Activated CD4-positive, CD25-positive, alpha-beta regulatory T cell (primary cell): ENCODE measurements around the gene DES.
A peak's percentile ranks its signal among the peaks of the same experiment; 100 is the strongest.
"Not testable (repeated sequence)": the region's sequence is repeated elsewhere in the genome, so short reads cannot be mapped to it uniquely, and the experiment has no call there.

Experiments used
- DNase-seq, 4 experiments: peaks; one replicate each; lab custom pipeline; 2025; lab: John Stamatoyannopoulos, UW

DES gene

DNA sequence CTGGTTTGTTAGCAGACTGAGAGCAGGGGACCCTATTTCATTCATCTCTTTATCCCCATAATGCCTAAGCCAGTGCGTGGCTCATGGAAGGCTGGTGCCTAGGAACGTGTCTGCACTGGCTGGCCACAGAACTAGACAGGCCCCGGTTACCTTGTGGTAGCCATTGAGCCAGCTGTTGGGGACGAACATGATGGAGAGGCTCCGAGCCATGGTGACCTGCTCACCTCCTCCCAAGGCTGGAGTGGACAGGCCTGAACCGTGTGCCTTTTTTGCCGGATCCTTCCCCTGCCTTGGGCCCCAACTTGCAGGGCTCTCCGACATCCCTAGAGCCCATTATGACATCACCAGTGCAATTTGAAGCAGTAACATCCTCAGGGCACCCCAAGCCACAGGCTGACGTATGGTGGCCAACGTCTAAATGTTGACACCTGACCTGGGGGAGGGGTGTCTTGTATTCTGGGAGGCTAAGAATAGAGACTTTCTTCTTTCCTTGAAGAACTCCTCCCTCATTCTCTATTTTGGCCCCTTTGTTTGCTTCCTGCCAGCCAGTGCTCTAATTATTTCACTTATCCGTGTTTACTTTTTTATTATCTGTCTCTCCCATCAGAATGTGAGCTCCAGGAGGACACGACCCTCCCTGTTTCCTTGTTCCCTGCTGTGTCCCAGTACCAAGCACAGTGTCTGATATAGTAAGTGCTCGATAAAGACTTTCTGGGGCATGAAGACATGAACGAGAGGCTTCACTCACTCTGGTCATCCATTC, 18.3 kb upstream of the DES start:
- no peak for DNase-seq

DNA sequence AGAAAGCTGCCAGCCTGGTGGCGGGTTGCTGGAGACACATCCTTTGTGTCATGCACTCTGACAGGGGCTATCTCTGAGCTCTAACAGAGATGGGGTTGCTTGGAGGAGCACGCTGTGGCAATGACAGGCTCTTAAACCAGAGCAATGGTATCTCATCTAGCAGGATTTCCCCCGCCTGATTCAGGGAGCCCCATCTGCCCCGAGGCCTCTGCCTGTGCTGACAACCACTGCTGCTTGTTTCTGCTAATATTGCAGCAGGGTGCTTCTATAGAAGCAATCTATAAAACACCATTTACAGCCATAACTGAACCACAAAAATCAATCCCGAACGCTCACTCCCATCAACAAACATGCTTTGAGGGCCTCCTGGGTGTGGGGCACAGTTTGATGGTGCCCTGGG, 17.6 kb upstream of the DES start:
- DNase-seq: no peak

DNA sequence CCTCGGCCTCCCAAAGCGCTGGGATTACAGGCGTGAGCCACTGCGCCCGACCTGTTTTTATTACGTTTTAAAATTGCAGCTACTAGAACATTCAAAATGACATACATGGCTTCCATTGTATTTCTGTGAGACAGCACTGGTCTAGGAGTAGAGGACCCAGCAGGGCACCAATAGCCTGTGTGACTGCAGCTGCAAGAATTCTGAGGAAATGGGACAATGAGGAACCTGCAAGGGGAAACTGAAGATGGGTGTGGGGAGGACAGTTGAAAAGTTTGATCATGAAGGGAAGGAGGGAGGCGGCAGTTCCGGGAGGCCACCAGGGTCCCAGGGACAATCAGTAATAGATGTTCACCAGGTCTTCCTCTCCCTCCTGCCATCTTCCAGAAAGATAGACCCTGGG, 16.6 kb upstream of the DES start:
- no peak for DNase-seq

DNA sequence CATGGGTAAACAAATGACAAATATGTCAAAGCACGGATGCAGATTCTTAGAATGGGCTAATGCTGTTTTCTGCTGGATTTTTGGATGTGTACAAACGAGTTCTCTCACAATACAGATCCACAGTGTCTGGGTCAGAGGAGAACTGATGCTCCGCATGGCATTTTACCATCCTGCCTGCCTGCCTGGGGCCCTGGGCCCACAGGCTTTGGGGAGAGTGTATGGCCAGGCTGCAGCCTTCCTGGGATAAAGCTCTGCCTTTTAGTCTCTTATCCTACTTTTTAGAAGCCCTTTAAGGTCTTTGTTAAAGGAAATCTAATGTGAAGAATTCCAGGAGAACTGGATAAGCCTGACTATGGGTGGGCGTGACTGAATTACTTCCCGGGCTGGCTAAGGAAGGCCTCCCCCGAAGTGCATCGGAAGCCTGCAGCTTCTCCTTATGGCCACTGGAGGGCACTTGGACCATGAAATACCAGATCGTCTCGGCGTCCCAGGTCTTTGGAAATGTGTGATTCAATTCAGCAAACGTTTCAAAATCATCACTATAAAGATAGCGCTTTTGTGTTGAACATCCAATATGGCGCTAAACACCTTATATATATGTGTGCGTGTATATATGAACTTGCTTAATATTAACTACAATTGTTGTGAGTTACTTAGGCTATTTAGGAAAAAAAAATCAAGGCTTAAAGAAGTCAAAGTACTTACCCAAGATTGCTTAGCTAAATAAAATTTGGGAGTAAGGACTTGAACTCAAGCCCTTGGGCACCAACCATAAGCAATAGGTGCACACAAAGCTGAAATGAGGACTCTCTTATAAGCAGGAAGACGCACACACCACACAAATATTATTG, 15.3 kb upstream of the DES start:
- peak in 1 of 4 experiments; percentile 15 for DNase-seq

DNA sequence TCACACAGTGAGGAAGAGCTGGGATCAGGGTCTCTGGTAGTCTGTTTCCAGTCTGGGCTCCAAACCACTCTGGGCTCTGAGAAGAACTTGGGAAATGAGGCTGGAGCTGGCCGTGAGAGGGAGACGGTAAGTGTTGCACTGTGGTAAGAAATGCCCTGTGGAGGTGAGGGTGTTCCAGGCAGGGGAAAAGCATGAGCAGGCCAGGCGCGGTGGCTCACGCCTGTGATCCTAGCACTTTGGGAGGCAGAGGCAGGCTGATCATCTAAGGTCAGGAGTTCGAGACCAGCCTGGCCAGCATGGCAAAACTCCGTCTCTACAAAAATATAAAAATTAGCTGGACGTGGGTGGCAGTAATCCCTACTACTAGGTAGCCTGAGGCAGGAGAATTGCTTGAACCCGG, 14.3 kb upstream of the DES start:
- no peak for DNase-seq

DNA sequence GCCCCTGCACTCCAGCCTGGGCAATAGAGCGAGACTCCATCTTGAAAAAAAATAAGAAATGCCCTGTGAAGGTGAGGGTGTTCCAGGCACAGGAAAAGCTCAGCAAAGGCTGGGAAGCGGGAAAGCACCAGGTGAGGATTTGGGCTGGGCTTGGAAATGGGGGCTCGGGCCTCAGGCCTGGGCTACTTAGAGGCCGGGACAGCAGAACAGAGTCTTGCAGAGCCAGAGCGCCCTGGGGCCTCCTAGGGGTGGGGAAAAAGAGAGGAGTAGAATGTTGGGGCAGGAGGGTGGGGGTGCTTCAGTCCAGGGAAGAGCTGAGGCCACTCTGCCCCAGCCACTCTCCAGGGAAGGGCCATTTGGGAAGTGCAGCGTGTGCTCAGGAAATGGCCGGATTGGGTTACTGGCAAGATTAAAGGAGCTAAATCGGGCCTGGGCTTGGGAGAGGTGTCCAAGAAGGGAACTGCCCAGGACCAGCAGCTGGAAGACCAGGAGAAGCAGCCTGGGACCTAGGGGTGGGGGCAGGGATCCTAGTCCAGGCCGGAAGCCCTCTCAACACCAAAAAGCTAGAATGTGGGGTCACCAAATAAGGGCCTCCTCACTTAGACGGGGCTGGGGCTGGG, 13.8 kb upstream of the DES start:
- DNase-seq: no peak

DNA sequence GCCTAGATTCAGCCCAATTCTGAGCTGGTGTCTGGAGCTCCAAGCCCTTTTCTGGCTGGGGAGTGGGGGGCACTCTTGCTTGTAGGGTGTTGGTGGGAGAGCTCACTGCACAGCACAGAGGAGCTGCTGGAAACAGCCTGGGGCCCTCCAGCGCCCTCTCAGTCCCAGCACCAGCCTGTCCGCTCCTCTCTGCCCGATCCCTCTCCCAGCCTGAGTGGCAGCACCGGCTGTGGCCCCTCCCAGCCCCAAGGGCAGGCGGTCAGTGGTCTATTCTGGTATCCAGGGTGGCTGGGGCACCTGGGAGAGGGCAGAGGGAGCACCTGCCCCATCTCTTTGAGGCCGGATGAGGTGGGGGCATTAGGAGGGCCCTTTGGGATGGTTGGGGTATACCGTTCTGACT, 13.2 kb upstream of the DES start:
- DNase-seq: no peak

DNA sequence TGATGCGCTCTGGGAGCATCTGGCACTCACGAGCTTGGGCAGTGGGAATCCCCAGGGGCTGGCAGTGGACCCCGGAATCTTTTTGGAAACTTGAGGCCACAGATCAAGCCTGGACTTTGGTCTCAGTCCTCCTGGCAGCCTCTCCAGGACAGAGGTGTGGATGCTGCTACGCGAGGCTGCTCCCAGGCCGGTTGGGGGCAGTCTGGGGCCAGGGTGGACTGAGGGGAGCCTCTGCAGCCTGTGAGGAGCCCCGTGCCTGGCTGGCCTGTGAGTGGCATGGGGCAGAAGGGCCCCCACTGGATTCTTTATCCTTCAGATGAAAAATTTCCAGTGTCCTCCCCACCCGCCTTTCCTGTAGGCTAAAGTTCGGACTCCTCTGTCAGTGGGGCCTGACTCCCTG, 12.7 kb upstream of the DES start:
- DNase-seq: no peak

DNA sequence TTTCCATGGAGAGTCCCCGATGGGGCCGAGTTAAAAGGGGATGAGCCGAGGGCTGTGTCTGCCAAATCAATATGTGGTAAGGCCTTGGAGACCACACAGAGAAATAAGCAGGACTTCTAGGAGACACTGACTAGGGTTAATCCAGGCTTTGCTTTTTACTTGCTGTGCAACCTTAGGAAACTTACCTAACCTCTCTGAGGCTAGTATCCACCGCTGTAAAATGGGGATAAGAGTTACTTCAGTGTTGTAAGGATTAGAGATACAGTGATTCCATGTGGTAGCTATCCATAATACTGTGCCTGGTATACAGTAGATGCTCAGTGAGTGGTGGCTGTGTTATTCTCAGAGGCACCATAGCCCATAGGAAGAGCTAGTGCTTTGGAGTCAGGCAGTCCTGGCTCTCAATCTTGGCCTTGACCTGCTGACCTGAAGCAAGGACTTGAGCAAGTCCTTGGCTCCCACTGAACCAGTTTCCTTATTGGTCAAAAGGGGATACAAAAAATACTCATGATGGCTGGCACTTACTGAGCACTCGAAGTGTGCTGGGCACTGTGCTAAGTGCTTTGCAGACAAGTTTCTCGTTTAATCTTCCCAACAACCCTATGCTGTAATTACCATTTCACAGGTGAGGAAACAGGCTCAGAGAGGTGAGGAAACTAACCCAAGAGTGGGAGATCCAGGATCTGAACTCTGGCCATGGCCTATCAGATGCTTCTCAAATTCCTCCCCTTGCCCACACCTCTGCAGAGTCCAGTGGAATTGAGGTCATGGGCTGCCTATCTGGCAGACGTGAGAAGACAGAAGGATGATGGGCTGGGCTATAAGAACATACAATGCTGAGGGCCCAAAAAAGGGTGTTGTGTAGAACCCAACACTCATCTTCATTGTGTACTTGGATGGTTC, 12.0 kb upstream of the DES start:
- no peak for DNase-seq

DNA sequence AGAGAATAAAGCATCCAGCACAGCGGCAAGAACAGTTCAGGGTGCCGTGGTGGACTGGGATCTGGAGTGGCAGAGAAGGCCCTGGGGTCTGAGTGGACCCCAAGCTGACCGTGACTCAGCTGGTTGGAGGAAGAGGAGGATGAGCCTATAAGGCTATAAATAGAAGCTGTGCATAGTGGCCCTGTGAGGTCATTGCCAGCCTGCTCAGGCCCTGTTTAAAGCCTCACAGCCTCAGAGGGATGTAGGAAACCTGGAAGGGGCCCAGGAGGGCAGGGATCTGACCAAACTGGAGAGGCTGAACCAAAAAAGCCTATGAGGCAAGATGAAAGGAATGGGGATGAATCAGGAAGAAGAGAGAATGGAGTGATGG, 11.3 kb upstream of the DES start:
- no peak for DNase-seq

DNA sequence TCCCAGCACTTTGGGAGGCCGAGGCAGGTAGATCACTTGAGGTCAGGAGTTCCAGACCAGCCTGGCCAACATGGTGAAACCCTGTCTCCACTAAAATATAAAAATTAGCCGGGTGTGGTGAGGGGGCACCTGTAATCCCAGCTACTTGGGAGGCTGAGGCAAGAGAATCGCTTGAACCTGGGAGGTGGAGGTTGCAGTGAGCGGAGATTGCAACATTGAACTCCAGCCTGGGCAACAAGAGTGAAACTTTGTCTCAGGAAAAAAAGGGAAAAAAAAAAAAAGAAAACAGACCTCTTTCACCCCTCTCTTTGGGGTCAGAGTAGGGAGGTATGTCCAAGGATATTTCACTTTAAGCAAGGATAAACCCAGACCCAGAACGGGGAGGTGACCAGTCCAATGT, 10.8 kb upstream of the DES start:
- DNase-seq: not testable (repeated sequence)

DNA sequence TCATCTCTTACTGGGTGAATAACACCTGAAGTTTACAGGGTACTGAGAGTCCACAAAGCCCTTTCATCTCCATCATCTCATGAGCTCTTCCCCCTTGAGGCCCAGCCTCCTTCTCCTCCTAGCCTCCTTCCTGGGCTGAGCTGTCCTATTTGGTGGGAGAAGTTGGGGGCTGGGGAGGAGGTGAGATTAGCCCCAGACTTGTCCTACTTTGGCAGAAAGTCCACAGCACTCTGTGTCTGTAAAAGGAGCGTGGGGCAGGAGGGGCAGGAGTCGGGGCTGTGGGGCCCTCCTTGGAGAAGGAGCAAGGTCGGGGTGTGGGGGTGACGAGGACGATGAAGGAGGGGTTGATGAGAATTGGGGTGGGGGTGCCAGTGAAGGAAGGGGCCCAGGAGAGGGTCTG, 10.0 kb upstream of the DES start:
- no peak for DNase-seq

DNA sequence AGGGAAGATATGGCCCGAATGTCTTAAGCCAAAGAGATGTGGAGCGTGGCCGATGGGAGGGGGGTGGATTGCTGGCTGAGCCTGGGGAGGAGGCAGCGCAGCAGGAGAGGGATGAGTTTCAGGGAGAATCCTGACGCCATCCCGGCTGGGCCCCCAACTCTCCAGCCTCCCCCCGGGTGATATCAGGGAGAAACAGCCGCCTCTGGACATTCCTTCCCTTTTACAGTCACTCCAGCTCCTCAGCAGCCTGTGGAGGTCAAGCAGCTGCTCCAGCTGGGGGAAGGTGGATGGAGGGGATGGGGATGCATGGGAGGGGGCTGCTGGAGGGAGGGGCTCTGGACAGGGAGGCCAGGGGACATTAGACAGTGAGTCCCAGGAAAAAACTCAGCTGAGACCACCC, 9.5 kb upstream of the DES start:
- DNase-seq: no peak

DNA sequence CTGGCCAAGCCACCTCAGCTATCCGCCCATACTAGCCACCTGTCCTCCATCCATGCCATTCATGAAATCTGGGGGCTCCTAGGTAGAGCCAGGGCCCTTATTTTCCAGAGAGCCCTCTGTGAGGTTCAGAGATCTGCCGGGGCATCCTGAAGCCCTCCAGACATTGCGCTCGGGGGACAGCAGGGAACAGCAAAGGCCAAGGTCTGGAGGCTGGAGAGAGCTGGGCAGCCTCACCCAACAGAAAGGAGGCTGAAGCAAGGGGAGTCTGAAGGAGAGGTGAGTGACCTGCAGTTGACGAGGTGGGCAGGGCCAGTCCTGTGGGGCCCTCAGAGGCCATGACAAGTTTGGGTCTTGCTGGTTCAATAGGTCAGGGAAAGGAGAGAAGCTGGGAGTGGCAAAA, 8.6 kb upstream of the DES start:
- no peak for DNase-seq

DNA sequence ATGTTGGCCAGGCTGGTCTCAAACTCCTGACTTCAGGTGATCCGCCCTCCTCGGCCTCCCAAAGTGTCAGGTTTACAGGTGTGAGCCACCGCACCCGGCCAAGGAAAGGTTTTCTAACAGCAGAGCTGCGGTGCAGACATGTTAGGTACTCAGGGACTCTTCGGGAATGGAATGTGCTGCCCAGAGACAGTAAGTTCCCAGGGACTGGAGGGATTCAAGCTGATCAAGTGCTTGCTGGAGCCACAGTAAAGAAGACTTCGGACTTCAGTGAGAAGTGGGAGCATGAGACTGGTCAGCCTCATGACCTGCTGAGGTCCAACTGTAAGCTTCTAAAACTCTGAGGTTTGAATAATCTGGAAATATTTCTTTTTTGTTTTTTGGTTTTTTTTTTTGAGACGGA, 7.8 kb upstream of the DES start:
- DNase-seq: no peak

DNA sequence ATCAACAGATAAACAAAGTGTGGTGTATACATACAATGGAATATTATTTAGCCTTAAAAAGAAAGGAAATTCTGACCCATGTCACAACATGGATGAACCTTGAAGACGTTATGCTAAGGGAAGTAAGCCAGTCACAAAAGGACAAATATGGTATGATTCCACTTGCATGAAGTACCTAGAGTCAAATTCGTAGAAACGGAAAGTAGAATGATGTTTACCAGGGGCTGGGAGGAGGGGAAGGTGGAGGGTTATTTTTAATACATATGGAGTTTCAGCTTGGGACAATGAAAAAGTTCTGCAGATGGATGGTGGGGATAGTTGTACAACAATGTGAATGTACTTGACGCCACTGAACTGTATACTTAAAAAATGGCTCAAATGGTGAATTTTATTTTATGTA, 3.3 kb upstream of the DES start:
- no peak for DNase-seq

DNA sequence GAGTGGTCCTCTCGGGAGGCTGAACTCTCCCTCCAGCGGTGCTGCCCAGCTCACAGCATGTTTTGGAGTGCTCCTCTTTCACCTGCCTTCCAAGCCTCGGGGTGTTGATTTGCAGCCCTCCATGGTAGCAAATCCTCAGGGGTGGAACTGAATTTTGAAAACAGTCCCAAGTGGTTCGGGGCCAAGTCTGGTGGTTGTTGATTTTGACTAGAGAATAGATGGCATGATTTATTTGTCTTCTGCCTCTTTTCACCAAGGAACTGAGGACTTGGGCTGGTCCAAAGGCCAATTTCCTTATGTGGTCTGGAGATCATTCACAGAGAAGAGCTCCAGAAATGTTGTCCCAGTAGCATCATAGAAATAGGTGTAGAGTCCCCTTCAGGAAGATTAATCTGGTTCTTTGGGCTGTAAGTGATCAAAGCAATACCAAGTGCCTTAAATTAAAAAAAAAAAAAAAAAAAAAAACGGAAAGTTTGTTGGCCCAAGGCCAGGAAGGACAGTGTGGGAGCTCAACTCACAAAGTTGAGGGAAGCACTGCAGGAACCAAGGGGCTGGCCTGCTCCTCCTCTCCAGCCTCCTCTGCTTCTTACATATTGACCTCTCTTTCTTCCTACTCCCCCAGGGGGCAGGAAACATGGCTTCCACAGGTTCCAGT, 2.5 kb upstream of the DES start:
- DNase-seq: no peak

DNA sequence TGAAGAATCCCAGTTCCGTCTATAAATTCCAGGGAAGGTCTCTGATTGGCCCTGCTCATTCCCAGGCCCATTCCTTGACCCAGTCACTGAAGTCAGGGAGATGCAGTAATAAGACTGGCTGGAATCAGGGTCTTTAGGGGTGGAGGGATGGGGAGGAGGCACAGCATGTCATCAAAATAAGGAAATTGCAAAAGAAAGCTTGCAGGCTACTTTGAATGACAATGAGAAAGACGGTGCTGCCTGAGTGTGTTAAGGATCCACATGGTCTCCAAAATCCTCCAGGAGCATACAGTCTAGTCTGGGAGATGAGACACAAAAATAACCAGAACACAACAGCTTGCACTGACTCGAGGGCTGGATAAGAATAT, 2.0 kb upstream of the DES start:
- DNase-seq: no peak

DNA sequence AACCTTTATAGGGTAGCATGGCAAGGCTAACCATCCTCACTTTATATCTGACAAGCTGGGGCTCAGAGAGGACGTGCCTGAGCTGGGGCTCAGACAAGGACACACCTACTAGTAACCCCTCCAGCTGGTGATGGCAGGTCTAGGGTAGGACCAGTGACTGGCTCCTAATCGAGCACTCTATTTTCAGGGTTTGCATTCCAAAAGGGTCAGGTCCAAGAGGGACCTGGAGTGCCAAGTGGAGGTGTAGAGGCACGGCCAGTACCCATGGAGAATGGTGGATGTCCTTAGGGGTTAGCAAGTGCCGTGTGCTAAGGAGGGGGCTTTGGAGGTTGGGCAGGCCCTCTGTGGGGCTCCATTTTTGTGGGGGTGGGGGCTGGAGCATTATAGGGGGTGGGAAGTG, 1.2 kb upstream of the DES start:
- DNase-seq: no peak

DNA sequence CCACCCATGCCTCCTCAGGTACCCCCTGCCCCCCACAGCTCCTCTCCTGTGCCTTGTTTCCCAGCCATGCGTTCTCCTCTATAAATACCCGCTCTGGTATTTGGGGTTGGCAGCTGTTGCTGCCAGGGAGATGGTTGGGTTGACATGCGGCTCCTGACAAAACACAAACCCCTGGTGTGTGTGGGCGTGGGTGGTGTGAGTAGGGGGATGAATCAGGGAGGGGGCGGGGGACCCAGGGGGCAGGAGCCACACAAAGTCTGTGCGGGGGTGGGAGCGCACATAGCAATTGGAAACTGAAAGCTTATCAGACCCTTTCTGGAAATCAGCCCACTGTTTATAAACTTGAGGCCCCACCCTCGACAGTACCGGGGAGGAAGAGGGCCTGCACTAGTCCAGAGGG, 803 bp upstream of the DES start:
- DNase-seq: no peak

DNA sequence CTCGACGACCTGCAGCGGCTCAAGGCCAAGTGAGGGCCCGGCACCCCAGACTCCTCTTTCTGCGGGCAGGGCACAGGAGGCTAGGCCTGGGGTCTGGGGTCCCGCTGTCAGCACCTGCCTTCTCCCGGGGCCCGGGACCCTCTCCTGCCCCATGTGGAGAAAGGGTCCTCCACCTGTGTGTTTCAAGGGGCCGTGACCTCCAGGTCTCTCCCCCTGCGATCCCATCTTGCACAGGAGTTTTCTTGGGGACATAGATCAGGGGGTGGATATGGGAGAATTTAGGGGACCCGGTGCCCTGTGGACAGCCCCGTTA, 791 bp downstream of the DES start:
- DNase-seq: no peak
